HG03378 (cell line): ENCODE measurements around the gene GNL1.
A peak's percentile ranks its signal among the peaks of the same experiment; 100 is the strongest.

ENCODE experiments used
- ATAC-seq: cut with Tn5 transposase; IDR thresholded peaks from one replicate; pipeline ENCODE4 v1.9.1; 2021; ENCODE audit warnings: mild to moderate bottlenecking, moderate library complexity; ENCODE audit not compliant: unreplicated experiment

Gene GNL1

GRCh38 chr6:30556066-30556905, at the start of gene GNL1:
TSS of gene GNL1 (minus strand) at chr6:30556489. CDS start at chr6:30556203, 286 bp downstream.
- ATAC-seq = peak; percentile 58

DNA sequence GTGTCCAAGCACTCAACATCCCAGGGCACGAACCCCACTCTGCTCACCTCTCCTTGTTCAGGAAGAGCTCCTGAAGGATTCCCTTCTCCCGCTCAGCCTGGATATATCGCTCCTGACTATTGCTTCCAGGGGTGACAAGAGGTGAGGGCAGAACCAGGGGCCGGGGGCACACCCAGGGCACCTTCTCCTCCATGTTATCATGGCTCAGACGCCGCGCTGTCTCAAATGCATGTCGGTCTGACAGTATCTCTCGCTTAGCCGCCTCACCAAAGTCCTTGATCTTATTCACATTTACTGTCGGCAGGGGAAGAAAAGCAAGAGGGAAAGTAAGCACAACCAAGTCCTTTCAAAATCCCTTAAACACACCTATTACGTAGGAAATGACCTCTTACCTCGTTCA, 47.7 kb upstream of the GNL1 start:
- no peak for ATAC-seq

DNA sequence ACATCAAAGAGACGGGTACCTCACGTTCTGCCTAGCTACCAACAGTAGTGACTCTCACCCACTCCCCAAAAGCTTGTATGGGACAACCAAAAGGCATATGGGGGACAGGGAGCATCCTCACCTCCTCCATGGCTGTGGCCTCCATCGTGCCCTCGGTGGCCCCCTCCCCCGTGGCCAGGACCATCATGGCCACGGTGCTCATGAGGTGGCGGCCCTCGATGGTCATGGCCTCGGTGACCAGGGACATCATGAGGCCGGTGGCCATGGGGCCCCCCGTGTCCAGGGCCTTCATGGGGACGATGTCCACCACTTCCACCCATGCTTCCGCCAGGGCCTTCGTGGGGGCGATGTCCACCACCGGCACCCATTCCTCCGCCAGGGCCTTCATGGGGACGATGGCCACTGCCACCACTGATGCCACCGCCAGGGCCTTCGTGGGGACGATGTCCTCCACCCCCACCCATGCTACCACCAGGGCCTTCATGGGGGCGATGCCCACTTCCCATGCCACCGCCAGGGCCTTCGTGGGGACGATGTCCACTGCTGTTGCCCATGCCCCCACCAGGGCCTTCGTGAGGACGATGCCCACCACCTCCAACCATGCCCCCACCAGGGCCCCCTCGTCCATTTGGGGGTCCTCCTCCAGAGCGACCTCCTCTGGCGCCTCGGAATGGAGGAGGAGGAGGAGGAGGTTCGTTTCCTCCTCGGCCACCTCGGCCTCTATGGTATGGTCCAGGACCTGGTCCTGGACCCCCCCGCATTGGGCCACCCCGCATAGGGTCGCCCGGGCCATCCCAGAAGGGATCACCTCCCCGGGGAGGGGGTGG, 45.7 kb upstream of the GNL1 start:
- no peak for ATAC-seq

DNA sequence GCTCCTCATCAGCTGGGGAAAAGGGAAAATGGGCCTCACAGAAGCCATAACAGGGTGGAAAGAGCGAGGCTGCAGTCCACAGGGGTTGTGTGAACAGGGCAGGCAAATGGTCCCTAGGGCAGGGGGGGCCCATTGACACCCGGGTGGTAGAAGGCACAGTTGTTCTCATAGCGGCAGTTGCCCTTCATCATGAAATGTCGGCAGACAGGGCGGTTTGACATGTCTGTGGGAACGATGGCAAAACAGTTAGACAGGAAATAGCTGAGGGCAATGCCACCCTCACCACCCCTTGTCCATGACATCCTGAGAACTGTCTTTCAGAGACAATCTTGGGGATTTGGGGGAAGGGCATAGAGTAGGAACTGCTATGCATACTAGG, 45.1 kb upstream of the GNL1 start:
- no peak for ATAC-seq

GRCh38 chr6:30600451-30600961, 44.2 kb upstream of the GNL1 start:
- ATAC-seq = no peak

GRCh38 chr6:30599625-30600324, 43.5 kb upstream of the GNL1 start:
- no peak for ATAC-seq

DNA sequence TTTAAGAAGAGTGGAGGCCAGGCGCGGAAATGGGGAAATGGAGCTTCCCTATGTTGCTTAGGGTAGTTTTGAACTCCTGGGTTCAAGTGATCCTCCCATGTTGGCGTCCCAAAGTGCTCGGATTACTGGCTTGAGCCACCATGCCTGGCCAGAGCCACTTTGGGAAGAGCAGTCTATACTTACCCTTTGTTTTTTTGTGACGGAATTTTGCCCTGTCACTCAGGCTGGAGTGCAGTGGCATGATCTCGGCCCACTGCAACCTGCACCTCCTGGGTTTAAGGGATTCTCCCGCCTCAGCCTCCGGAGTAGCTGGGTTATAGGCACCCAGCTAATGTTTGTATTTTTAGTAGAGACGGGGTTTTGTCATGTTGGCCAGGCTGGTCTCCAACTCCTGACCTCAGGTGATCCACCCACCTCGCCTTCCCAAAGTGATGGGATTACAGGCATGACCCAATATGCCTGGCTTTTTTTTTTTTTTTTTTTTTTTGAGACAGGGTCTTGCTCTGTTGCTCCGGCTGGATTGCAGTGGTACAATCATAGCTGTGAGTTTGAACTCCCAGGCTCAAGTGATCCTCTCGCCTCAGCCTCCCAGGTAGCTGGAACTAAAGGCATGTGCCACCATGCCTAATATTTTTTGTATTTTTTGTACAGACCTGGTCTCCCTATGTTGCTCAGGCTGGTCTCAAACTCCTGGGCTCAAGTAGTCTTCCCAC, 42.8 kb upstream of the GNL1 start:
- ATAC-seq = no peak

DNA sequence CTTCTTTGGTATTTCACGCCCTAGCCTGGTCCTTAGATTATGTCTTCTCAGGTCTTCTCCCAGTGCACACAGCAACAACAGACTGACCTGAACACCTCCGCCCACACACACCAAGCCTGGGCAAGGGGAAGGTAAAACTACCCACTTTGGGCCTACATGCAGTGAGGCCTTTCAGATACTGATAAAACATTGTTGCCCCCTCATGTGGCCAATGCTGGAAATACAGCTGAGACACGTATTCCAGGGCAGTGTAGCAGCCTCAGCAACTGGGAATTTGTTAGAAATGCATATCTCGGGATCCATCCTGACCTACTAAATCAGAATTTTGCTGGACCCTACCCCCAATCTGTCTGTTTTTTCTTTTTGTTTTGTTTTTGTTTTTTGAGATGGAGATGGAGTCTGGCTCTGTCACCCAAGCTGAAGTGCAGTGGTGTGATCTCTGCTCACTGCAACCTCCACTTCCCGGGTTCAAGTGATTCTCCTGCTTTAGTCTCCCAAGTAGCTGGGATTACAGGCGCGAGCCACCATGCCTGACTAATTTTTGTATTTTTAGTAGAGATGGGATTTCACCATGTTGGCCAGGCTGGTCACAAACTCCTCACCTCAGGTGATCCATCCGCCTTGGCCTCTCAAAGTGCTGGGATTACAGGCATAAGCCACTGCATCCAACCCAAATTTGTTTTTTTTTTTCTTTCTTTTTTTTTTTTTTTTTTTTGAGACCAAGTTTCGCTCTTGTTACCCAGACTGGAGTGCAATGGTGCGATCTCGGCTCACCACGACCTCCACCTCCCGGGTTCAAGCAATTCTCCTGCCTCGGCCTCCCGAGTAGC, 41.2 kb upstream of the GNL1 start:
- ATAC-seq = peak; percentile 50

GRCh38 chr6:30592287-30592686, 36.0 kb upstream of the GNL1 start:
- no peak for ATAC-seq

DNA sequence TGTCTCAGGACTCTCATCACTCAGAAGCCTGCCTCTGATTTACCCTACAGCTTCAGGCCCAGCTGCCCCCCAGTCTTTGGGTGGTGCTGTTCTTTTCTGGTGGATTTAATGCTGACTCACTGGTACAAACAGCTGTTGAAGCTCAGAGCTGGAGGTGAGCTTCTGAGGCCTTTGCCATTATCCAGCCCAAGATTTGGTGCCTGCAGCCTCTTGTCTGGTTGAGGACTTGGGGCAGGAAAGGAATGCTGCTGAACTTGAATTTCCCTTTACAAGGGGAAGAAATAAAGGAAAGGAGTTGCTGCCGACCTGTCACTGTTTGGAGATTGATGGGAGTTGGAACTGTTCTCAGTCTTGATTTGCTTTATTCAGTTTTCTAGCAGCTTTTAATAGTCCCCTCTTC, 34.7 kb upstream of the GNL1 start:
- ATAC-seq = no peak

DNA sequence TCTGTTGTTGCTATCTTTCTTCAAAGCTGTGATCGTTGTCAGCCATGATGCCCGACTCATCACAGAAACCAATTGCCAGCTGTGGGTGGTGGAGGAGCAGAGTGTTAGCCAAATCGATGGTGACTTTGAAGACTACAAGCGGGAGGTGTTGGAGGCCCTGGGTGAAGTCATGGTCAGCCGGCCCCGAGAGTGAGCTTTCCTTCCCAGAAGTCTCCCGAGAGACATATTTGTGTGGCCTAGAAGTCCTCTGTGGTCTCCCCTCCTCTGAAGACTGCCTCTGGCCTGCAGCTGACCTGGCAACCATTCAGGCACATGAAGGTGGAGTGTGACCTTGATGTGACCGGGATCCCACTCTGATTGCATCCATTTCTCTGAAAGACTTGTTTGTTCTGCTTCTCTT, 34.2 kb upstream of the GNL1 start:
- no peak for ATAC-seq

DNA sequence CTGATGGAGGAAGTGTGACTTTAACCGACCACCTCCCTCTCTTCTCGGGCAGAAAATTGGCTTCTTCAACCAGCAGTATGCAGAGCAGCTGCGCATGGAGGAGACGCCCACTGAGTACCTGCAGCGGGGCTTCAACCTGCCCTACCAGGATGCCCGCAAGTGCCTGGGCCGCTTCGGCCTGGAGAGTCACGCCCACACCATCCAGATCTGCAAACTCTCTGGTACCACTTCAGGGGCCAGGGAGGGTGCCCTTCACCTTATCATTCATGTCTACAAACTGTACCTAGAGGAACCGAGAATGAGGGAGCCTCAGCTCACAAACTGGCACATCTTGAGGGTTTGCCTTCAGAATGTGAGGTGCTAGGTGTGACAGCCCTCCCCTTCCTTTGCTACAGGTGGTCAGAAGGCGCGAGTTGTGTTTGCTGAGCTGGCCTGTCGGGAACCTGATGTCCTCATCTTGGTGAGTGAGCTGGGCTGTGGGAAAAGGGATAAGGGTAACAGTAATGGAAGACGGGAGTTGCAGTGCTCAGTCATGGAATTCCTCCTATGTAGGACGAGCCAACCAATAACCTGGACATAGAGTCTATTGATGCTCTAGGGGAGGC, 33.6 kb upstream of the GNL1 start:
- no peak for ATAC-seq

DNA sequence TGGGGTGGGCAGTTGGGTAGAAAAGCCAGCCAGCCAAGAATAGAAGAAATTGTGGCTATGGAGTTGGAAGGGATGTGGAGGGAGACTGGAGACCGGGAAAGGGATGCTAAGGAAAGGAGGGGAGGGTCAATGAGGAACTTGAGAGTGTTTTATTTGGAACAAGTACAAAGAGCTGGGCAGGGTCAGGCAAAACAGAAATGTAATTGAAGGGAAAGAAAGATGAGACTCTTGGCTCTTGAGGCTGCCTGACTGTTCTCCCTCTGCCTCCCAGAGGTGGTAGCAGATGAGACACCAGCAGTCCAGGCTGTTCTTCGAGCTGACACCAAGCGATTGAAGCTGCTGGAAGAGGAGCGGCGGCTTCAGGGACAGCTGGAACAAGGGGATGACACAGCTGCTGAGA, 27.6 kb upstream of the GNL1 start:
- ATAC-seq = no peak

- ATAC-seq = no peak
These were observed 21.8 kb upstream of the GNL1 start for GRCh38 chr6:30578051-30578450.

DNA sequence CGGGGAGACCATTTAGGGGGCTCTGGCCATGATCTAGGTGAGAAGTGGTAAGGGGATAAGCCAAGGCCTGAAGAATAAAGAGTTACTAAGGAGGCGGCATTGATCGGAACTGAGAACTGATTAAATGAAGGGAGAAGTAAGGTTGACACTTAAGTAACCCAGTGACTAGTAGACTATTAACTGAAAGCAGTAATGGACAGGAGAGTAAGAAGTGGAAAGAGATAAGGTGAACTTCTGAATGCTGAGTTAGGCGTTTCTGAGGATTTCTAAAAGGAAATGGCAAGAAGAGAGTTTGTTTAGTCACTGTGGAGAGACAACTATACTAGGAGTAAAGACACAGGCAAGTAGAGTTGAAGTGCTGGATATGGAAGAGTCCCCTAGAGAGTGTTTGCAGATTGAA, 16.8 kb upstream of the GNL1 start:
- no peak for ATAC-seq

DNA sequence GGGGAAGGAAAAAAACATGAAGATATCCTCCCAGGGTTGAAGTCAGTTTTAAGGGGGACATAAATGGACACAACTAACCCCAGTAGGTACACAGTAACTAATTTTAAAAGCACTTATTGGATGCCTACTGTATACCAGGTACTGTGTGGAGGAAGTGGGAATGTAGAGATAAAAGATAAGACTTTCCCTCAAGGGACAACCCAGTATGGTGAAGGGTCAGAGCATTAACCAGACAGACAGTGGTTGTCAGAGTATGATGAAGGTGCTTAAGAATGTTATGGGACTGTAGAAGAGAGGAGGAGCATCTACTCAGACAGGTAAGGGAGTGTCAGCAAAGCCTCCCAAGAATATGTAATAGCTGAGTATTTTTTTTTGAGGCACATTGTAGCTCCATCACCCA, 15.9 kb upstream of the GNL1 start:
- ATAC-seq = no peak

GRCh38 chr6:30571762-30572082, 15.4 kb upstream of the GNL1 start:
- no peak for ATAC-seq

DNA sequence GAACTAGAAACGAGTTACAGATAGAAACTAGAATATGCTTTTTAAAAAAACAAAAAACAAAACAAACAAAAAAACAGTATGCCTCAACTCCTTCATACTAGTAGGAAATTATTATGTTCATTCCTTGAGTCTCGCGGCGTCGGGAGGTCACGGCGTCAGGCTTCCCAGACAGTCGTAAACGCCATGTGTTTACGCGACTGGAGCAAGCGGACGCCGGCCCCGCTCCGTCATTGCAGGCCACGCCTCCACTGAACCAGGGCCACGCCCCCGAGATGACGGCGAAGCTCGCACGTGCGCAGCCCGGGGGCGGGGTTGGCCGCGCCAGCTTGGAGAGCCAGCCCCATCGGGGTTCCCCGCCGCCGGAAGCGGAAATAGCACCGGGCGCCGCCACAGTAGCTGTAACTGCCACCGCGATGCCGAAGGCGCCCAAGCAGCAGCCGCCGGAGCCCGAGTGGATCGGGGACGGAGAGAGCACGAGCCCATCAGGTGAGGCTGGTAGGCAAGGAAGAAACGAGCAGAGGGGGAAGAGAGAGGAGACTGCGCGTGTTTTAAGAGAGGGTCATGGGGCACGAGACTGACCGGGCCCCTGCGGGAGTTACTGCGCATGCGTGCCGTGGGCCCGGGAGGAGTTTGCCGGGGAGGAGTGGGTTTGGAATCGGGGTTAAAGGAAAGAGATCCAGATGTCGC, 14.9 kb upstream of the GNL1 start, which contains the start of gene ABCF1:
ABCF1 (plus strand) TSS at position 368 of the 687 bp plus-strand sequence; CDS start at position 414, 46 bp downstream.
- peak; percentile 78 for ATAC-seq

GRCh38 chr6:30570740-30571074, 14.4 kb upstream of the GNL1 start:
- peak; percentile 31 for ATAC-seq
